Stimulated activated naive CD4-positive, alpha-beta T cell (primary cell): Measurements from ENCODE around the gene SLC35F5.
"Not testable (repeated sequence)": the region's sequence is repeated elsewhere in the genome, so short reads cannot be mapped to it uniquely, and the experiment has no call there.

ENCODE experiments used
- DNase-seq, 6 experiments: peaks; one replicate each; lab custom pipeline; 2025; lab: John Stamatoyannopoulos, UW

SLC35F5 gene

GRCh38 chr2:113755835-113756354, 547 bp downstream of the SLC35F5 start:
- peak in 4 of 6 experiments; percentile 38 to 63 (median 52) for DNase-seq

DNA sequence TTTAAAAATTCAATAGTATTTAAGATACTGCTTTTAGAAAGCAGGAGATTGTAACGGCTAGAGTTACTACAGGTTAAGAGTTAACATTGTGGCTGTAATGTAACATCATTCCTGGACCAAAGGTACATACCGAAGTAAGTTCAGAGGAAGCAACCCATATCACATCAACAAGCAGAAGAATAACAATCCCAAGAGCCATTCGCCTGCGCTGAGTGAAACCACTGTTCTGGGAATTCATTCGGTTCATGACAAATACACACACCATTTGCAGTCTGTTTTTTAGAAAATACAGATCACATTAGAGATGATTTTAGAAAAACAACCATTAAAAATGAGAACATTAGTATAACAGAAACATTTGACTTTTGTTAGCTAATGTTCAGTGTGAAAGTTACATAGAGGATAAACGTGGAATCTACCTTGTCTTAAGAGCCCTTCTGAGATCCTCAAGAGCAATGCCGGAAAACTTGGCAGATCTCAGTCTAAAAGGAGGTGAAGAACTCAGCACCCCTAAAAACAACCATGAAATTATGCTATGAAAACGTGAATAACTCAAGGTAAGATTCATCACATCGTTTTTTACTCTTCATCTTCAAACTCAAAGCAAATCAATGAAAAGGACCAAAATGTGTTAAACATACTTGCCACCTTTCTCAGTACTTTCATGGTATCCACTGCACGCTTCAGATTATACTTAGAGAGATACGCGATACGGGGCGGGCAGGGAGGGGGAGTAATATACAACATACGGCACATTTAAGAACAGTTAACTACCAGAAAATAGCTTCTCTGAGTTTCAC, 1.2 kb downstream of the SLC35F5 start:
- DNase-seq: peak in 1 of 6 experiments; percentile 56

GRCh38 chr2:113754160-113754559, 2.3 kb downstream of the SLC35F5 start:
- DNase-seq: no peak

GRCh38 chr2:113750385-113750784, 6.1 kb downstream of the SLC35F5 start:
- DNase-seq: no peak

GRCh38 chr2:113741091-113741490, 15.4 kb downstream of the SLC35F5 start:
- DNase-seq: no peak

- DNase-seq: no peak
Measured at GRCh38 chr2:113739849-113740248, 16.6 kb downstream of the SLC35F5 start.

DNA sequence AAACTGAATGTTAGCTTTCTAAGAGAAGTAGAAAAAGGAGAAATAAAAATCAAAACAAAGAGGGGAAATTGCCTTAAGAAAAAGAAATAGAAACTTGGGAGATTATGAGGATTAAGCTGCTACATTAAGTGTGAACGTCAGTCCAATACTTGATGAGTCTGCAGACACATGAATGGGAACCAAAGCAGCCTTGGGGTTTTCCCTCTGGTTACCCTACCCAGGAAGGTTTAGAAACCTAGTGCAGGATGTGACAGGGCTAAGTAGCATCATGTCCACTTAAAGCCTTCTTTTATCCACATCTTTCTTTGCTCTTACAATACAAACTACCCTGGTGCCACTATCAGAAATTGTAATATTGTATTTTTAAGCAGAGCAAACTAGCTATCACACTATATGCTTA, 22.3 kb downstream of the SLC35F5 start:
- DNase-seq: no peak

GRCh38 chr2:113724010-113724409, 32.4 kb downstream of the SLC35F5 start:
- DNase-seq: no peak

- DNase-seq: no peak
Measured at GRCh38 chr2:113723411-113723810, 33.0 kb downstream of the SLC35F5 start.

DNA sequence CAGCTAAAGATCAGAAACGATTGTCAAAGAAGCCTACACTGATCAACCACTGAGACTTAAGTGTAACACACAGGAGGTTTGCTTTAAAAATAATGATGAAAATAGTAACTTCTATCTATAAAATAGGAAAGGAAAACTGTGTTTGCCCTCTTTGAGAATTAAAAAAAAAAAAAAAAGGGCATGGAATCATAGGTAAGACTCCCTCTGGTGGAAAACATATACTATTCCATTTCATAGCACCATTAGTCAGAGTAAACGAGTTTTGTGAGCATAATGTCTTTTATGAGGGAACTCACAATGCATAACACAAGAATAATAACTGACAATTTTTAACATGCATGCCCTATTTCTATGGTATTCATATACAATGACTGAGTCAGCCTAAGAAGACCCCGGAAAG, 36.3 kb downstream of the SLC35F5 start:
- no peak for DNase-seq

DNA sequence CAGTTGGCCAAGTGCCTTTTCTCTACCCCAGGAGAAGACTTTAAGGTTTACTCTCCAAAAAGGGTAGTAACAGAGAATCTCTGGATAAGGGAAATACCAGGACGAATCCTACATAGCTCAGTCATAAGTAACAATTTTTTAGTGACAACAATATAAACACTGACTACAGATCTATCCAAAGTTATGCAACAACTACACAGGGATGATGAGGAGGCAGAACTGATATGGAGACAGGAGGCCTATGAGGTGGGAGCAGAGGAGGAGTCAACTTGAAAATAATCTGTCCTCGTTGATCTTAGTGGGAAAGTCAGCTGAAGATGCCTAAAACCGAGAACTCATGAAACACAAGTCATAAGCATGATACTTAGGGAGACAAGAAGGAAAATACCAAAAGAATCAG, 40.2 kb downstream of the SLC35F5 start:
- DNase-seq: no peak

DNA sequence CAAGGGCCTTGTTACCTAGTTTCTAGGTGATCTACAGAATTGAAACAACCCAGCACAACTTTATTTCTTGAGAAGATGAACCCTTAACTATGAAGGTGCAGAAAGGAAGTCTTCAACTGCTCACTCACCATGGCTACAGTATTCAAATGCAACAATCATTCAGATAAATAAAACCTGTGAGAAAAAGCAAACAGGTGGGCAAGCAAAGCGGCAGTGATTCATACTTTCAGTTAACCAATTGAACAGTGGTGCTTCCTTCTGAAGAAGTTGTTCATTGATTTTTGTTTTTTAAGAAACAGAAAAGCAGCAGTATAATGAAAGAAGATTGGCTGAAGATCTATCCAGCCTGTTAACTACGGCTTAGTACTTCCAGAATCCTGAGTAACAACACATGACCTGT, 43.5 kb downstream of the SLC35F5 start:
- no peak for DNase-seq

DNA sequence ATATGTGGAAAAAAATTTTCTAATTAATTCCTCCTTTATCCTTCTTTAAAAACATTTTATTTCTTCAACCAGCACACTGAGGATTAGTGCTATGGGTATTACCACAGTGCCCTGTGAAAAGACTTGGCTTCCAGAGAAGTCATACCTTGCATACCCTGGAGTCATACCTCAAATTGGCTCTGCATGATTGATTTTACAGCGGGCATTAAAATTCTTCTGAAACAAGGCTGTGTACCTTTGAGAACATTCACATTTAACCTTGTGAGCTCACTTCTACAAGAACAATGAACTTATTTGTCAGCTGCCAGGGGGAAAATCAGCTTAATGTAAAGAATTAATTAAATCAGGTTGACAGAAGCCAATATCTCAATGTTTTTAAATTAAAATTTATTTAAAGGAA, 44.6 kb downstream of the SLC35F5 start:
- DNase-seq: no peak

GRCh38 chr2:113709022-113709421, 47.4 kb downstream of the SLC35F5 start:
- DNase-seq: no peak

- DNase-seq: no peak
Measured at GRCh38 chr2:113707106-113707505, 49.3 kb downstream of the SLC35F5 start.

- DNase-seq: no peak
Measured at GRCh38 chr2:113705982-113706523, 50.4 kb downstream of the SLC35F5 start.

GRCh38 chr2:113704300-113704993, 52.0 kb downstream of the SLC35F5 start:
- not testable (repeated sequence) for DNase-seq

GRCh38 chr2:113703386-113704299, 52.8 kb downstream of the SLC35F5 start:
- no peak for DNase-seq

DNA sequence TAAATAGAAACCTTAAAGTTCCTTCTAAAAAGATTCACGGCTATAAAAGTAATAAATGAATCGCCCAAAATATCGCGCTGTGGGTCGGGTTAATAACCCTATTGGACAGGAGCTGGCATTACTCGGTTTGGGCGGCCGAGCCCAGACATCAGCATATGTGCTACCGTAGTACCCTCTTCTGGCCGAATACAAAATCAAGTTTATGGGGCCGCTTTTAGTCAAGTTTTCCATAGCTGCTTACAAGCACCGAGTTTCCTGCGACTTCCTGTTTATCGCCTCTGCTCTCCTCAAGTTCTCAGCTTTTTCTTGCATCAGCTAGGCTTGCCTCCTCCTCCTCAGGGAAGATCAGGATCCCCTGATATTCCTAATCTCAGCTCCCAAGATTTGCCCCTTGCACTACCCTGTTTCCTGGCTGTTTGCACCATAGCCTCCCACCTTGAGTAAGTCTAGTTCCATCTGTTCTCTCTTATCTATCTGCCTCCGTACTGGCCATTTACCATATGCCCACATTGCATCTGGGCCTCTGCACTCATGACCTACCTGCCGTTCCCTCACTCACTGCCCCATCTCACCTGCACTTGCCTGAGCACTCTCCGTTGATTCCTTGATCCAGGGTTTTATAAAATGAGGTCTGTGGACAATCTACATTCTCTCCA, 56.1 kb downstream of the SLC35F5 start:
- DNase-seq: peak in 5 of 6 experiments; percentile 2 to 33 (median 12)

DNA sequence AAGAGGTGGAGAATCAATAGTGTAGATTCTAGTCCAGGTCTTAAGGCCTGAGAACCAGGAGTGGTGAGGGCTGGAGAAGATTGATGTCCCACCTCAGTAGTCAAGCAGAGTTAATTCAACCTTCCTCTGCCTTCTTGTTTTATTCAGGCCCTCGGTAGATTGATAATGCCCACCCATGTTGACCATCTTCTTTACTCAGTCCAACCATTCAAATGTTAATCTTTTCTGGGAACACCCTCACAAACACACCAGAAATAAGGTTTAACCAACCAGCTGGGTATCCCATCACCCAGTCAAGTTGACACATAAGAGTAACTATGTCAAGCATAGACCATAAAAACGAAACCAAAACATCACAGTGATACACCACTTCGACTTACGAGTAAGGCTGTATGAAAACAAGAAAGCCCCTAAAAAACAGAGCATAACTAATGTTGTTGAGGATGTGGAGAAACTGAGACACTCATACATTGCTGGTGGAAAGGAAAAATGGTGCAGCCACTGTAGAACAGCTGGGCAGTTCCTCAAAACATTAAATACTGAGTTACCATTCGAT, 57.5 kb downstream of the SLC35F5 start:
- DNase-seq: no peak

DNA sequence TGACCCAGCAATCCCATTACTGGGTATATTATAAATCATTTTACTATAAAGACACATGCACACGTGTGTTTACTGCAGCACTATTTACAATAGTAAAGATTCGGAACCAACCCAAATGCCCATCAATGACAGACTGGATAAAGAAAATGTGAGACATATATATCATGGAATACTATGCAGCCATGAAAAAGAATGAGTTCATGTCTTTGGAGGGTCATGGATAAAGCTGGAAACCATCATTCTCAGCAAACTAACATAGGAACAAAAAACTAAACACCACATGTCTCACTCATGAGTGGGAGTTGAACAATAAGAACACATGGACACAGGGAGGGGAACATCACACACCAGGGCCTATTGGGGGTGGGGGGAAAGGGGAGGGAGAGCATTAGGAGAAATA, 58.2 kb downstream of the SLC35F5 start:
- DNase-seq: not testable (repeated sequence)
